K562 (cell line): Measurements from ENCODE around the gene RIC8B. TPM values are rescaled to one million over a fixed set of nuclear protein-coding genes. Genes with fewer than 3 reads are reported as not detected.
A peak's percentile ranks its signal among the peaks of the same experiment; 100 is the strongest.

Source experiments
- ATAC-seq: fragments of 200-7000 bp; cut with Tn5 transposase; 3 replicates; pipeline ENCODE4 v1.9.1; 2020; ENCODE audit warnings: moderate library complexity
- BruUV-seq: library from RNA; stranded (reverse); fragments of 400-500 nt; replicated peaks from 2 replicates; lab custom pipeline; 2021; lab: Mats Ljungman, UMichigan
- CTCF ChIA-PET: fragments of 300-600 bp; formaldehyde crosslinking; extraction: SDS; loops from one replicate; lab custom pipeline; 2021; ENCODE audit warnings: low intra/inter-chr PET ratio; lab: Yijun Ruan, JAX
- POLR2A ChIA-PET: fragments of 300-600, 350-650 bp; sonication (Branson Sonifier 250); formaldehyde crosslinking; extraction: SDS; loops from one replicate; lab custom pipeline; 2021; ENCODE audit warnings: antibody characterized with exemption, inconsistent platforms; lab: Yijun Ruan, JAX
- DNase-seq, 4 experiments: peaks; one replicate each; pipeline versions ENCODE4 v3.0.0 to v3.0.0-alpha.2; 2011 to 2018; ENCODE audit warnings: low spot score in 3 of 4, mixed read lengths in 3 of 4; ENCODE audit errors: extremely low read depth in 1 of 4
- FAIRE-seq: peaks from 2 replicates; lab custom pipeline; 2011; peaks lifted over from hg19 to GRCh38; lab: Jason Lieb, UNC
- H2AFZ ChIP-seq: 2 replicates; pipeline ENCODE4 v1.6.0; 2011; ENCODE audit warnings: low read depth, low read length, control low read depth, inconsistent platforms
- H3K27ac ChIP-seq: fragments of 200-600 bp; 3 replicates; pipeline ENCODE4 v1.8.0; 2011; ENCODE audit warnings: low read depth, mild to moderate bottlenecking, control low read depth, inconsistent platforms, low read length, moderate library complexity, mixed read lengths; ENCODE audit errors: extremely low read depth
- H3K27me3 ChIP-seq, 2 experiments: fragments of 300-600 bp in 1 of 2; 2 replicates in 1 of 2; 3 replicates in 1 of 2; pipeline versions ENCODE4 v1.6.0 to v1.8.0; 2011; ENCODE audit warnings: inconsistent platforms in 2 of 2, low read length in 2 of 2, mild to moderate bottlenecking in 1 of 2, mixed read lengths in 1 of 2, moderate library complexity in 1 of 2; ENCODE audit not compliant: control insufficient read depth in 2 of 2, insufficient read depth in 2 of 2
- H3K36me3 ChIP-seq: fragments of 300-600 bp; 3 replicates; pipeline ENCODE4 v1.8.0; 2011; ENCODE audit warnings: mild to moderate bottlenecking, low read length, inconsistent platforms; ENCODE audit not compliant: control insufficient read depth, insufficient read depth
- H3K4me1 ChIP-seq, 2 experiments: fragments of 200-600 bp in 1 of 2; replicated peaks in 1 of 2; 2 replicates in 1 of 2; 3 replicates in 1 of 2; pipeline versions ENCODE4 v1.5.1 to v1.8.0; 2011; ENCODE audit warnings: inconsistent platforms in 2 of 2, low read length in 2 of 2, mild to moderate bottlenecking in 1 of 2, mixed read lengths in 1 of 2, moderate library complexity in 1 of 2; ENCODE audit not compliant: control insufficient read depth in 2 of 2, insufficient read depth in 2 of 2
- H3K4me2 ChIP-seq: 2 replicates; pipeline ENCODE4 v1.6.1; 2011; ENCODE audit warnings: low read length, control low read depth, inconsistent platforms, mixed read lengths; ENCODE audit not compliant: insufficient read depth
- H3K4me3 ChIP-seq: fragments of 200-600 bp; sonication (generic), shearing (Covaris generic); 2 replicates; pipeline ENCODE4 v1.5.1; 2016; ENCODE audit warnings: control low read depth, inconsistent platforms
- H3K79me2 ChIP-seq: fragments of 200-600 bp; 3 replicates; pipeline ENCODE4 v1.8.0; 2011; ENCODE audit warnings: low read length, inconsistent platforms; ENCODE audit not compliant: control insufficient read depth, insufficient read depth
- H3K9ac ChIP-seq, 2 experiments: 2 replicates each; pipeline versions ENCODE4 v1.6.0 to v1.6.1; 2011; ENCODE audit warnings: low read depth in 2 of 2, low read length in 2 of 2, control low read depth in 1 of 2, inconsistent platforms in 1 of 2, mild to moderate bottlenecking in 1 of 2, mixed read lengths in 1 of 2; ENCODE audit not compliant: insufficient read depth in 1 of 2
- H3K9me1 ChIP-seq: one replicate; pipeline ENCODE4 v1.6.0; 2011; ENCODE audit warnings: inconsistent platforms, mild to moderate bottlenecking, low read length, moderate library complexity; ENCODE audit not compliant: control insufficient read depth, insufficient read depth
- H3K9me3 ChIP-seq: replicated peaks from 2 replicates; pipeline ENCODE4 v1.5.1; 2011; ENCODE audit warnings: low read depth, low read length, inconsistent platforms; ENCODE audit not compliant: control insufficient read depth, insufficient read depth
- H4K20me1 ChIP-seq: replicated peaks from 2 replicates; pipeline ENCODE4 v1.6.1; 2011; ENCODE audit warnings: low read length, inconsistent platforms, mixed read lengths; ENCODE audit not compliant: control insufficient read depth, insufficient read depth
- C11orf30 ChIP-seq: fragments of 450-650 bp; IDR thresholded peaks from 2 replicates; pipeline ENCODE4 v1.6.1; 2016; ENCODE audit warnings: low read depth, mild to moderate bottlenecking
- CGGBP1 ChIP-seq: fragments of 250-450 bp; sonication (Bioruptor Pico); IDR thresholded peaks from 2 replicates; pipeline ENCODE4 v1.9.0; 2021; ENCODE audit warnings: mild to moderate bottlenecking
- FOXK2 ChIP-seq, 2 experiments: fragments of 450-650 bp; IDR thresholded peaks in 1 of 2; conservative IDR thresholded peaks in 1 of 2; 2 replicates each; pipeline ENCODE4 v1.6.1; 2016; ENCODE audit warnings: low read depth in 2 of 2, mild to moderate bottlenecking in 1 of 2
- FOXP1 ChIP-seq: sonication (generic); formaldehyde crosslinking; IDR thresholded peaks from 2 replicates; pipeline ENCODE4 v1.8.0; 2022; ENCODE audit warnings: mild to moderate bottlenecking, missing genetic modification reagents
- GABPB1 ChIP-seq: sonication (generic); formaldehyde crosslinking; IDR thresholded peaks from 2 replicates; pipeline ENCODE4 v1.8.0; 2022; ENCODE audit warnings: mild to moderate bottlenecking, missing genetic modification reagents
- HMGXB4 ChIP-seq: sonication (generic); formaldehyde crosslinking; IDR thresholded peaks from 2 replicates; pipeline ENCODE4 v1.8.1; 2023; ENCODE audit warnings: mild to moderate bottlenecking, missing genetic modification reagents
- HSF4 ChIP-seq: fragments of 250-450 bp; sonication (Bioruptor Pico); IDR thresholded peaks from 2 replicates; pipeline ENCODE4 v2.1.2; 2022; ENCODE audit warnings: mild to moderate bottlenecking, moderate library complexity, borderline replicate concordance
- MAFK ChIP-seq: IDR thresholded peaks from 2 replicates; pipeline ENCODE4 v1.6.1; 2011; ENCODE audit warnings: low read length, improper control_type of control experiment
- MBD2 ChIP-seq: sonication (generic); IDR thresholded peaks from 2 replicates; pipeline ENCODE4 v1.6.1; 2016; ENCODE audit warnings: low read depth, borderline replicate concordance
- MEIS2 ChIP-seq: fragments of 450-650 bp; IDR thresholded peaks from 2 replicates; pipeline ENCODE4 v1.6.1; 2014; ENCODE audit warnings: mild to moderate bottlenecking; ENCODE audit not compliant: partially characterized antibody
- MYNN ChIP-seq, 2 experiments: sonication (generic); formaldehyde crosslinking in 1 of 2; IDR thresholded peaks; 2 replicates each; pipeline versions ENCODE4 v1.5.0 to v1.6.1; 2016 to 2020; ENCODE audit warnings: antibody characterized with exemption in 1 of 2, missing genetic modification reagents in 1 of 2
- PHB2 ChIP-seq: fragments of 450-650 bp; IDR thresholded peaks from 2 replicates; pipeline ENCODE4 v1.6.1; 2017; ENCODE audit warnings: low read depth
- RBM14 ChIP-seq: fragments of 200-400 bp; formaldehyde crosslinking; IDR thresholded peaks from 2 replicates; pipeline ENCODE4 v1.6.1; 2018; ENCODE audit warnings: low read depth, mild to moderate bottlenecking, low read length, moderate library complexity, borderline replicate concordance; ENCODE audit not compliant: insufficient read depth
- SMARCA5 ChIP-seq: fragments of 450-650 bp; IDR thresholded peaks from 2 replicates; pipeline ENCODE4 v1.6.1; 2016
- SRSF3 ChIP-seq: fragments of 200-400 bp; formaldehyde crosslinking; IDR thresholded peaks from 2 replicates; pipeline ENCODE4 v1.6.1; 2016; ENCODE audit warnings: mild to moderate bottlenecking, low read length, moderate library complexity; ENCODE audit not compliant: insufficient read depth
- ZNF23 ChIP-seq: fragments of 250-450 bp; sonication (Bioruptor Pico); IDR thresholded peaks from 2 replicates; pipeline ENCODE4 v1.4.0; 2020; ENCODE audit warnings: mild to moderate bottlenecking
- ZNF408 ChIP-seq: fragments of 250-450 bp; sonication (Bioruptor Pico); IDR thresholded peaks from 2 replicates; pipeline ENCODE4 v1.4.0; 2020; ENCODE audit warnings: low read depth, mild to moderate bottlenecking, moderate library complexity
- ZNF584 ChIP-seq: fragments of 200-800 bp; sonication (Bioruptor generic); IDR thresholded peaks from 2 replicates; pipeline ENCODE4 v1.6.1; 2016; ENCODE audit warnings: low read depth, mild to moderate bottlenecking, missing genetic modification characterization, missing compliant biosample characterization
- WGBS: fragments of 100-300 bp; shearing (Covaris generic); methylation state at CpG from one replicate; pipeline ENCODE4 v1.1.6; 2016; ENCODE audit warnings: low coverage, mixed read lengths; ENCODE audit not compliant: insufficient coverage; ENCODE audit errors: missing lambda C conversion rate; 5-methylcytosine and 5-hydroxymethylcytosine counted together
- in situ Hi-C: fragments of 300-500 bp; cut with MboI; formaldehyde crosslinking; loops from 4 replicates; pipeline ENCODE4 v1.15.0; 2018; ENCODE audit warnings: inconsistent platforms, mixed read lengths
- intact Hi-C: fragments of 100-400 bp; cut with micrococcal nuclease; formaldehyde crosslinking; loops from 2 replicates; pipeline ENCODE4 v1.14.2; 2022
- polyA plus RNA-seq, 8 experiments: library from polyadenylated mRNA; depleted of rRNA in 4 of 8; stranded (reverse) in 5 of 8; unstranded in 3 of 8; fragments of >200 nt; fragmentation: Nextera tagmentation in 2 of 8; fragmentation: Illumina TruSeq in 1 of 8; extraction: Ambion mirVana in 2 of 8; extraction: Trizol in 1 of 8; gene quantifications; 2 replicates each; pipeline versions ENCODE4 v1.2.1 to v1.2.3, GENCODE V29; 2011 to 2014; ENCODE audit warnings: inconsistent platforms in 1 of 8, missing spikeins in 1 of 8
- total RNA-seq, 7 experiments: library from RNA; depleted of rRNA in 6 of 7; stranded (reverse); fragments of >200 nt in 6 of 7; fragmentation: Illumina TruSeq in 2 of 7; extraction: Trizol in 2 of 7; gene quantifications; 2 replicates each; pipeline versions ENCODE4 v1.2.1 to v1.2.3, GENCODE V29; 2011 to 2021; ENCODE audit warnings: low replicate concordance in 1 of 7
- TF ChIP-seq, protein P1 (sequence below): IDR thresholded peaks from 2 replicates; pipeline ENCODE4 v1.6.1; 2014; ENCODE audit warnings: antibody characterized with exemption
- TF ChIP-seq, protein P2 (sequence below): fragments of 250-450 bp; sonication (Bioruptor Pico); IDR thresholded peaks from 2 replicates; pipeline ENCODE4 v1.5.0; 2021

RIC8B gene
- total and polyA plus RNA-seq, 9 of the 15 experiments (the other 6 are each of a cell fraction or from before 2014, with no cell fraction given), result 0.92 to 8.1 (median 4.8) TPM

DNA sequence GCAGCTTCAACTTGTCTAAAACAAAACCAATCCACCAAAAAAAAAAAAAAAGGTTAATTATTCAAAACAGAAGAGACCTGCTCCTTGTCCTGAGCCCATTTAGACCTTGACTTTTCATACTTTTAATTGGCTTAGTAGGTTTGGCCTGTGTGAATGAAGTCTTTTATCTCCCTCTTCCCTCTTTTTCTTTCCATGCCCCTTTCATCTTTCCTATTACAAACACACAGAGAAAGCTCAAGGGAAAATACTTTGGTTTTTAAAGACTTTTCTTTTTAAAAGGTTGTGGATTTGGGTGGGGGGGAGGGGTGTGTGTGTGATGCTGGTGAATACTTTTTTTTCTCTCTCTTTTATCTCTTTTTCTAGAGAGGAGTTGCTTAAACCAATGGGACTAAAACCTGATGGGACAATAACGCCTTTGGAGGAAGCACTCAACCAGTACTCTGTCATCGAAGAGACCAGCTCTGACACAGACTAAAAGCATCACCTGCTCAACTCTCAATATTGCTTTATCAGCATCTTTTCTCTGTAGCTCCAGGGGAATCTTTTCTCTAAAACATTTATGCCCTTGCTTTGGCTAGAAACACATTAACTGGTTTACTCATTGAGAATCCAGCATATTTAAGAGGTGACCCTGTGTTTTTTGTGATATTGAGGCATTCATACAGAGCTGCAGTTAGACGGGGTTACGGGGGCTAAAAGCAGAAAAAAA is 111.2 kb downstream of the RIC8B start:
- intact Hi-C loops, result no loop called here
- no TSS peak for BruUV-seq
- Histone ChIP-seq H4K20me1 (no peaks in the 10 kb centered on the region), H3K79me2 (no peaks in the 10 kb centered on the region), H2AFZ (no peak overlapping the region), H3K4me1 (no peaks in the 10 kb centered on the region; a peak in 1 of 5 replicates), H3K9me1 (no peaks in the 10 kb centered on the region), H3K4me3 (no peak overlapping the region), H3K4me2 (no peak overlapping the region), H3K9ac (no peak overlapping the region), H3K9me3 (no peaks in the 10 kb centered on the region), H3K27me3 (no peaks in the 10 kb centered on the region), H3K36me3 (peaks cover 10% of the 10 kb centered on the region; the same call in 1 of the 3 replicates), H3K27ac (no peak overlapping the region)
- in situ Hi-C loops, result no loop called here
- ChIA-PET CTCF (no interaction called here), POLR2A (interaction anchor here (0.6 kb wide), 1 partner anchor 32 kb away, joined by 3 read pairs; no protein-coding TSS in a partner anchor)
- DNase-seq, result no peak
- FAIRE-seq, result no peak
- 79% methylated on average over 4 of the region's 4 CpGs for WGBS
- ATAC-seq, result no peak
- TF ChIP-seq MEIS2, result no peak
- TF ChIP-seq PHB2, result no peak
- TF ChIP-seq CGGBP1 (CRISPR knock-in tag), result no peak
- TF ChIP-seq RBM14, result no peak
- TF ChIP-seq C11orf30, result peak; percentile 66; the same call in 1 of the 2 replicates
- no peak for TF ChIP-seq GABPB1 (CRISPR knock-in tag)
- no peak for TF ChIP-seq SMARCA5
- TF ChIP-seq, protein P1, sequence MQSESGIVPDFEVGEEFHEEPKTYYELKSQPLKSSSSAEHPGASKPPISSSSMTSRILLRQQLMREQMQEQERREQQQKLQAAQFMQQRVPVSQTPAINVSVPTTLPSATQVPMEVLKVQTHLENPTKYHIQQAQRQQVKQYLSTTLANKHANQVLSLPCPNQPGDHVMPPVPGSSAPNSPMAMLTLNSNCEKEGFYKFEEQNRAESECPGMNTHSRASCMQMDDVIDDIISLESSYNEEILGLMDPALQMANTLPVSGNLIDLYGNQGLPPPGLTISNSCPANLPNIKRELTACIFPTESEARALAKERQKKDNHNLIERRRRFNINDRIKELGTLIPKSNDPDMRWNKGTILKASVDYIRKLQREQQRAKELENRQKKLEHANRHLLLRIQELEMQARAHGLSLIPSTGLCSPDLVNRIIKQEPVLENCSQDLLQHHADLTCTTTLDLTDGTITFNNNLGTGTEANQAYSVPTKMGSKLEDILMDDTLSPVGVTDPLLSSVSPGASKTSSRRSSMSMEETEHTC, result no peak
- no peak for TF ChIP-seq FOXK2 (conservative IDR thresholded peaks at IDR 0.05 in 1 of 2, IDR thresholded peaks at IDR 0.05 in 1 of 2; ENCODE audit: low read depth in 2 of 2)
- TF ChIP-seq ZNF23, result no peak
- no peak for TF ChIP-seq HMGXB4
- peak; percentile 72 for TF ChIP-seq MAFK
- TF ChIP-seq, protein P2, sequence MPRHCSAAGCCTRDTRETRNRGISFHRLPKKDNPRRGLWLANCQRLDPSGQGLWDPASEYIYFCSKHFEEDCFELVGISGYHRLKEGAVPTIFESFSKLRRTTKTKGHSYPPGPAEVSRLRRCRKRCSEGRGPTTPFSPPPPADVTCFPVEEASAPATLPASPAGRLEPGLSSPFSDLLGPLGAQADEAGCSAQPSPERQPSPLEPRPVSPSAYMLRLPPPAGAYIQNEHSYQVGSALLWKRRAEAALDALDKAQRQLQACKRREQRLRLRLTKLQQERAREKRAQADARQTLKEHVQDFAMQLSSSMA (CRISPR knock-in tag), result no peak
- no peak for TF ChIP-seq MBD2
- no peak for TF ChIP-seq HSF4
- TF ChIP-seq ZNF408 (CRISPR knock-in tag), result no peak
- no peak for TF ChIP-seq ZNF584
- TF ChIP-seq FOXP1, result no peak
- no peak for TF ChIP-seq MYNN (IDR thresholded peaks at IDR 0.05)
- TF ChIP-seq MYNN (CRISPR knock-in tag; IDR thresholded peaks at IDR 0.05), result no peak
- TF ChIP-seq SRSF3, result no peak
